Spleen (tissue), 7 donors: ENCODE data around the gene ARHGAP24.

Experiments used
- CTCF ChIP-seq, 11 experiments: fragments of 200-600 bp in 7 of 11; fragments of 450-650 bp in 4 of 11; sonication (generic) in 4 of 11; IDR thresholded peaks in 8 of 11; conservative IDR thresholded peaks in 3 of 11; 1 replicate in 7 of 11; 2 replicates in 4 of 11; pipeline versions ENCODE4 v1.4.0 to v1.8.0; 2016 to 2021; ENCODE audit warnings: antibody characterized with exemption in 11 of 11, inconsistent platforms in 4 of 11, mild to moderate bottlenecking in 1 of 11
- POLR2A ChIP-seq, 3 donors: fragments of 450-650 bp; IDR thresholded peaks; one replicate each; pipeline ENCODE4 v1.5.1; 2017; ENCODE audit warnings: antibody characterized with exemption in 3 of 3, mild to moderate bottlenecking in 1 of 3
- POLR2AphosphoS5 ChIP-seq, 3 donors: sonication (generic); formaldehyde crosslinking; IDR thresholded peaks; one replicate each; pipeline ENCODE4 v1.5.1; 2017; ENCODE audit warnings: antibody characterized with exemption in 3 of 3
- donor health status: DM: no; HTN: no; CAD: no; lungs with moderate emphysema.
- donor health status: DM: no; HTN: no; CAD: no.
- donor health status: DM: no; HTN: no; CAD: no.

GRCh38 chr4:85889314-85889713 lies 414.4 kb downstream of the ARHGAP24 start:
- TF ChIP-seq CTCF (IDR thresholded peaks at IDR 0.05 in 8 of 11, conservative IDR thresholded peaks at IDR 0.05 in 3 of 11) (no peak), POLR2AphosphoS5 (IDR thresholded peaks at IDR 0.05) (no peak), POLR2A (IDR thresholded peaks at IDR 0.05) (no peak)
